ENCODE results near the gene STPG2. TPM values are rescaled to one million over a fixed set of nuclear protein-coding genes. Genes with fewer than 3 reads are reported as not detected.
A peak's percentile ranks its signal among the peaks of the same experiment; 100 is the strongest.

STPG2 gene
- total RNA-seq, 1 donor from 2014 or later = not detected

GRCh38 chr4:97665553-97665952, 477.7 kb downstream of the STPG2 start:
- Histone ChIP-seq H3K4me3 (ENCODE audit: low read depth, low read length) (no peak overlapping the region), H3K27me3 (ENCODE audit: control insufficient read depth, insufficient read depth, low read length) (no peaks in the 10 kb centered on the region), H3K36me3 (ENCODE audit: control insufficient read depth, insufficient read depth, low read length) (no peaks in the 10 kb centered on the region)
- no peak for FAIRE-seq
- no peak for TF ChIP-seq CTCF (IDR thresholded peaks at IDR 0.05; ENCODE audit: insufficient read depth, low read length, severe bottlenecking)
- DNase-seq (ENCODE audit: low read depth) = no peak

GRCh38 chr4:97664741-97665140, 478.5 kb downstream of the STPG2 start:
- no peak for DNase-seq (ENCODE audit: low read depth)
- no peak for FAIRE-seq

DNA sequence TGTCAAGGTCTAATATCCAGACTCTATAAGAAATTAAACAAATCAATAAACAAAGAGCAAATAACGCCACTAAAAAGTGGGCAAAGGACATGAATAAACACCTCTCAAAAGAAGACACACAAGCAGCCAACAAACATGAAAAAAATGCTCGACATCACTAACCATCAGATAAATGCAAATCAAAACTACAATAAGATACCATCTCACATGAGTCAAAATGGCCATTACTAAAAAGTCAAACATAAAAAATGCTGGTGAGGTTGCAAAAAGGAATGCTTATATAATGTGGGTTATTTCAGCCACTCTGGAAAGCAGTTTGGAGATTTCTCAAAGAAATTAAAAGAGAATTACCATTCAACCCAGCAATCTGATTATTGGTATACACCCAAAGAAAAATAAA, 481.1 kb downstream of the STPG2 start:
- no peaks in the 10 kb centered on the region for H3K27me3 ChIP-seq (ENCODE audit: control insufficient read depth, insufficient read depth, low read length)
- H3K4me3 ChIP-seq (ENCODE audit: low read depth, low read length) = no peak overlapping the region
- FAIRE-seq (no peak), DNase-seq (ENCODE audit: low read depth) (no peak)
- no peaks in the 10 kb centered on the region for H3K36me3 ChIP-seq (ENCODE audit: control insufficient read depth, insufficient read depth, low read length)
- TF ChIP-seq CTCF (IDR thresholded peaks at IDR 0.05; ENCODE audit: insufficient read depth, low read length, severe bottlenecking) = no peak

More at GRCh38 chr4:97664741-97665140, 478.5 kb downstream of the STPG2 start:
- Histone ChIP-seq H3K27me3 (ENCODE audit: control insufficient read depth, insufficient read depth, low read length) (no peaks in the 10 kb centered on the region), H3K36me3 (ENCODE audit: control insufficient read depth, insufficient read depth, low read length) (no peaks in the 10 kb centered on the region), H3K4me3 (ENCODE audit: low read depth, low read length) (no peak overlapping the region)
- TF ChIP-seq CTCF (IDR thresholded peaks at IDR 0.05; ENCODE audit: insufficient read depth, low read length, severe bottlenecking) = no peak

GRCh38 chr4:97656044-97656720, 487.1 kb downstream of the STPG2 start:
- Histone ChIP-seq H3K27me3 (ENCODE audit: control insufficient read depth, insufficient read depth, low read length) (no peaks in the 10 kb centered on the region), H3K4me3 (ENCODE audit: low read depth, low read length) (no peak overlapping the region), H3K36me3 (ENCODE audit: control insufficient read depth, insufficient read depth, low read length) (no peaks in the 10 kb centered on the region)
- TF ChIP-seq CTCF (IDR thresholded peaks at IDR 0.05; ENCODE audit: insufficient read depth, low read length, severe bottlenecking) = no peak
- DNase-seq (ENCODE audit: low read depth) (peak; percentile 98), FAIRE-seq (peak; percentile 36)

- no peak for TF ChIP-seq CTCF (IDR thresholded peaks at IDR 0.05; ENCODE audit: insufficient read depth, low read length, severe bottlenecking)
- DNase-seq (ENCODE audit: low read depth) (no peak), FAIRE-seq (no peak)
- Histone ChIP-seq H3K27me3 (ENCODE audit: control insufficient read depth, insufficient read depth, low read length) (no peaks in the 10 kb centered on the region), H3K4me3 (ENCODE audit: low read depth, low read length) (no peak overlapping the region), H3K36me3 (ENCODE audit: control insufficient read depth, insufficient read depth, low read length) (no peaks in the 10 kb centered on the region)
Measured at GRCh38 chr4:97653701-97654100, 489.6 kb downstream of the STPG2 start.

DNA sequence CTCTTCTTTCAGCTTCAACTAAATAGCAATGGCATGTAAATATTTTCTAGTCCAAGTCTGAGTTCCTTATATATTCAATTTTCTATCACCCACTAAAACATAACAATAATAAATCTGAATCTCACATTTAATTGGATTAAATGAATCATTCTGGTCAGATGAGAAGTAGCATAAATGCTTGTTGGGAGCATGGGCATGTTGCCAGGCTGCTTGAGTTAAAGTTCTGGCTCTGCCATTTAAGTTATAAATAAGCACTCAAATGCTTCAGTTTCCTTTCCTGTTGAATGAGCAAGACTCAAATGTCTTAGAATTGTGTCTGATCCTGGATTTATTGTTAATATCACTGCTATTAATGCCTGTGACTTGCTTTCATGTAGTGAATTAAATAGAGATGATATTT, 496.3 kb downstream of the STPG2 start:
- FAIRE-seq (no peak), DNase-seq (ENCODE audit: low read depth) (peak; percentile 7)
- Histone ChIP-seq H3K4me3 (ENCODE audit: low read depth, low read length) (no peak overlapping the region), H3K36me3 (ENCODE audit: control insufficient read depth, insufficient read depth, low read length) (no peaks in the 10 kb centered on the region), H3K27me3 (ENCODE audit: control insufficient read depth, insufficient read depth, low read length) (no peaks in the 10 kb centered on the region)
- TF ChIP-seq CTCF (IDR thresholded peaks at IDR 0.05; ENCODE audit: insufficient read depth, low read length, severe bottlenecking) = no peak
